Esophagus muscularis mucosa (tissue), 4 donors: Measurements from ENCODE around the gene SLC37A1.

ENCODE experiments used
- CTCF ChIP-seq, 3 experiments: fragments of 200-600 bp in 2 of 3; fragments of 450-650 bp in 1 of 3; sonication (generic) in 2 of 3; IDR thresholded peaks; one replicate each; pipeline ENCODE4 v1.5.1; 2017 to 2019; ENCODE audit warnings: antibody characterized with exemption in 3 of 3, mild to moderate bottlenecking in 2 of 3, moderate library complexity in 1 of 3
- EP300 ChIP-seq: sonication (generic); formaldehyde crosslinking; IDR thresholded peaks from one replicate; pipeline ENCODE4 v1.6.1; 2017; ENCODE audit warnings: antibody characterized with exemption
- POLR2A ChIP-seq: fragments of 450-650 bp; IDR thresholded peaks from one replicate; pipeline ENCODE4 v1.6.1; 2017; ENCODE audit warnings: antibody characterized with exemption, moderate library complexity, mild to moderate bottlenecking, low read depth
- POLR2AphosphoS5 ChIP-seq, 2 donors: sonication (generic); formaldehyde crosslinking; IDR thresholded peaks; one replicate each; pipeline ENCODE4 v1.6.1; 2017; ENCODE audit warnings: antibody characterized with exemption in 2 of 2

DNA sequence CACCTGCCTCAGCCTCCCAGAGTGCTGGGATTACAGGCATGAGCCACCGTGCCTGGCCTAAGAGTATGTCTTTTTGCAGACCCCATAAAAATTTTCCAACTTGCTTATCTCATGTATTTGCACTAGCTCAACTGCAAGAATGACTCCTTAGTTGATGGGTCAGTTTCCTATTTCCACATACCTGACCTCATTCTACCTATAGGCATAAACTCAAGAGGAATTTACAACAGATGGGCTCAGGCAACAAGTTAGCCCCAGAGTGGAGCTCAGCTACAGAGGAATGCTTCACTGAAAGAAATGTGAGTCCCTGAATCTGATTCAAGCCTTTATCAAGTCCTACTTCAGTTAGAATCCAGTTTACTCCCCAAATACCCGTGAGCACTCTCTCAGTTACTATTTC lies 5.3 kb upstream of the SLC37A1 start:
- TF ChIP-seq CTCF (IDR thresholded peaks at IDR 0.05) (no peak), POLR2A (no peak), POLR2AphosphoS5 (IDR thresholded peaks at IDR 0.05) (no peak), EP300 (no peak)
